GM19324 (cell line): ENCODE measurements around the gene ISOC1.

Source experiments
- ATAC-seq: cut with Tn5 transposase; IDR thresholded peaks from one replicate; pipeline ENCODE4 v1.9.1; 2021; ENCODE audit warnings: mild to moderate bottlenecking, moderate library complexity; ENCODE audit not compliant: unreplicated experiment, low FRiP score

Gene ISOC1

GRCh38 chr5:129094087-129094923 is at the start of gene ISOC1:
Gene ISOC1, plus strand, starts transcription at chr5:129094749. Its CDS starts 18 bp downstream, at chr5:129094767.
- ATAC-seq, result peak; percentile 95

DNA sequence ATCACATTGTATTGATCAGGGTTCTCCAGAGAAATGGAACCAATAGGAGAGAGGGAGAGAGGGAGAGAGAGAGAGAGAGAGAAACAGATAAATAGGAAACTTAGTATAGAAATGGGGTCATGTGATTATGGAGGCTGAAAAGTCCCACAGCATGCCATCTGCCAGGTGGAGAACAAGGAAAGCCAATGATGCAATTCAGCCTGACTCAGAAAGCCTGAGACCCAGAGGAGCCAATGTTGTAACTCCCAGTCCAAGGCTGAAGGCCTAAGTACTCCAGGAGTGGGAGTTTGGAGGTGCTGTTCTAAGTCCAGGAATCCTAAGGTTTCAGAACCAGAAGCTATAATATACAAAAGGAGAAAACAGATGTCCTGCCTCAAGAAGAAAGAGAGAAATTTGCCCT is 48.4 kb upstream of the ISOC1 start:
- no peak for ATAC-seq

DNA sequence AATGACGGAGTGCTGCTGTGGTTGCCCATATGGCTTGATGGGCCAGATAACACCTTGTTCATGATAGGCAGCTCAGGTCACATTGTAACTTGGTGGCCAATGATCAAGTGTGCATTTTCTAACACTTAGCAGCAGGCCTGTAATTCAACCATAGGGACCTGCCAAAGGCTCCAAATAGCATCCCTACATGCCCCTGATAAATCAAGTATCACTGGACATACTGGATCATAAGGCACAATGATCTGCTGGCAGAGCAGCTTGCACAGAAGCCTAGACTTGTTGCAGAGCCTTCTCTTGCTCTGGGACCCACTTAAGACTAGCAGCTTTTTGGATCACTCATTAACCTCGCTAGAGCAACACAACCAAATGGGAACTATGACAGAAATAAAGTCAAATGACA is 46.0 kb upstream of the ISOC1 start:
- ATAC-seq, result no peak

- ATAC-seq, result no peak
Observed at GRCh38 chr5:129049126-129049799, 45.3 kb upstream of the ISOC1 start.

- ATAC-seq, result no peak
Observed at GRCh38 chr5:129051283-129051682, 43.3 kb upstream of the ISOC1 start.

- no peak for ATAC-seq
Observed at GRCh38 chr5:129053438-129053837, 41.1 kb upstream of the ISOC1 start.

DNA sequence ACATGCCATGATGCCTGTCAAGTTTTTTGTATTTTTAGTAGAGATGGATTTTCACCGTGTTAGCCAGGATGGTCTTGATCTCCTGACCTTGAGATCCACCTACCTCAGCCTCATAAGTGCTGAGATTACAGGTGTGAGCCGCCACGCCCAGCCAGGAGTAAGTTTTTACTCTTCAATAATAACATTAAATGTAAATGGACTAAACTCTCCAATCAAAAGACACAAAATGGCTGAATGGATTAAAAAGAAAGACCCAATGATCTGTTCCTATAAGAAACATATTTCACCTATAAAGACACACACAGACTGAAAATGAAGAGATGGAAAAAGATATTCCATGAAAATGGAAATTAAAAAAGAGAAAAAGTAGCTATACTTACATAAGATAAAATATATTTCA is 37.2 kb upstream of the ISOC1 start:
- no peak for ATAC-seq

DNA sequence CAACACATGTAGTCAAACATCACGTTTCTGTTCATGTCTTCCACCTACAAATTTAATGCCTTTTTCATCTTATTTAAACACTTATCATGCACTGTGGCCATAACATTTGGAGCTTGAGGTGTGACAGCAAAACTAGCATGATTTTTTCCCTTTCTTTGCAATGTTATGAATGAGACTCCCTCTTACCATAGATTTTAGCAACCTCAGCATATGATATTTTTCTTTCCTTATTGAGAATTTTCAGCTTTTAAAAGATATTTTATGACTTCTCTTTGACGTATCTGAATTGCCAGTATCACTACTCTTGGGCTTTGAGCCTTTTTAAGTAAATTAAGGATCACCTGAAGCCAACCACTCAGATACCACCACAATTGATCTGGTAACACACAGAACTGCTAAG is 32.7 kb upstream of the ISOC1 start:
- ATAC-seq, result no peak

GRCh38 chr5:129063483-129064113 is 31.0 kb upstream of the ISOC1 start:
- no peak for ATAC-seq

DNA sequence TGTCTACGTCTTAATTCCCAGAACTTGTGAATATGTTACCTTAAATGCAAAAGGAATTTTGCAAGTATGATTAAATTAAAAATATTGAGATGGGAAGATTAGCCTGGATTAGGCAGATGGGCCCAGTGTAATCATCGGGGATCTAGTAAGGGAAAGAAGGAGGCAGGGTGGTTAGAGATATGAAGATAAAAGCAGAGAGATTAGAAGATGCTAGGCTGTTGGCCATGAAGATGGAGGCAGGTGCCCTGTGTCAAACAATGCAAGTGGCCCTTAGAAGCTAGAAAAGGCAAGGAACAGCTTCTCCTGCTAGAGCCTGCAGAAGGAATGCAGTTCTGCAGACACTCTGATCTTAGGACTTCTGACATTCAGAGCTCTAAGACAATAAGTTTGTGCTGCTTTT is 28.8 kb upstream of the ISOC1 start:
- ATAC-seq, result no peak

GRCh38 chr5:129067745-129068144 is 26.8 kb upstream of the ISOC1 start:
- no peak for ATAC-seq

GRCh38 chr5:129069292-129069691 is 25.3 kb upstream of the ISOC1 start:
- peak; percentile 93 for ATAC-seq

- no peak for ATAC-seq
Observed at GRCh38 chr5:129073111-129073510, 21.4 kb upstream of the ISOC1 start.

DNA sequence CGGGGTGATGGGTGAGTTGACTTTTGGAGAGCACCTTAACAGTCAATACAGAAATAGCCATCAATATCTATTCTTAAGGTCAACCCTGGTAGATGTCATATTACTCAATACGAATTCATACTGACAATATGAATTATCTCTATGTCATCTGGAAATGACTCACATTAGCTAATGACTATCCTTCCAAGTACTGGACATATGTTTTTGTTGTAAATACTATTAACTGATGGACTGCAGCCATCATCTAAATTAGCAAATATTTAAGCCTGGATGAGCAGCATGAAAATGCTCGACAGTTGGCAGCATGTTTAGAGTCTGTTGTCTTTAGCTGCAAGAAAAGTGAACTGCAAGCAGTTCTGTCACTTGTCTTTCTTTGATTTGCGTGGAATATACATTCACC is 19.6 kb upstream of the ISOC1 start:
- ATAC-seq, result no peak

DNA sequence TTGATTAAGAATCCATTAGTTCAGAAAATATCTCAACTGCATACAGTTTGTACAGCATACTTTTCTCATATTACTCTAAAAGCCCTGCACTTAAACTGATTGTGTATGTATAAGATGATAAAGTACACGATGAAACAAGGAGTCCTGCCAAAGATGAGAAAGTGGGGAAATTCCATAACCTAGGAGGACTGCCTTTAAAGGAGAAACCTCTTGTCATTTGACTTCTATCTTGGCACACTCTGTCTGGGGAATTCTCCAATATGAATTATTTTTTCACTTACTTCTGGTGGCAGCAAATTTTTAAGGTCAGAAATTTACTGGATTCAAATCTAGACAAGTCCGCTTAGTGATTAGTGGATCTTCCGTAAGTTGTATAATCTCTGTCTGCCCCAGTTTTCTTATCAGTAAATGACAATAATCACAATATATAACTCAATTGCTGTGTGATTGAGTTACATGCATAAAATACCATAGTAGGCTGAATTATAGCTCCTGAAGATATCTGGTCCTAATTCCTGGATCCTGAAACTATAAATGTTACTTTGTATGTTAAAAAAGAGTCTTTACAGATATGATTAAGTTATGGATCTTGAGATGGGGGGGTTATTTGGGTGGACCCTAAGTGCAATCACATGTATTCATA is 17.0 kb upstream of the ISOC1 start:
- ATAC-seq, result no peak

DNA sequence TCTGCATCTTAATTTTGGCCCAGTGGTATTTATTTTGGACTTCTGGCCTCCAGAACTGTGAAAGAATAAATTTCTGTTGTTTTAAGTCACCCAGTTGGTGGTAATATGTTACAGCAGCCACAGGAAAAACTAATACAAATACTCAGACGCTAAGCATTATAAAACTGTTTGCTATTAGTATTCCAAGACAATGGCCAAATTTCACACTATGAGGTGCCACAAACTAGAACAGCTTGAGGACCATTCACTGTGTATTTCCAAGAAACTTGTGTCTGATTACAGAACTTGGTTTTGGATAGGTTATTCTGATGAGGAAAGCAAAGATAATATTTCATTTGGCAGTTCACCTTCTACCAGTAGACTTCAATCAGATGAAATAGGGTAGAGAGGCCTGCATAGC is 16.3 kb upstream of the ISOC1 start:
- ATAC-seq, result no peak

DNA sequence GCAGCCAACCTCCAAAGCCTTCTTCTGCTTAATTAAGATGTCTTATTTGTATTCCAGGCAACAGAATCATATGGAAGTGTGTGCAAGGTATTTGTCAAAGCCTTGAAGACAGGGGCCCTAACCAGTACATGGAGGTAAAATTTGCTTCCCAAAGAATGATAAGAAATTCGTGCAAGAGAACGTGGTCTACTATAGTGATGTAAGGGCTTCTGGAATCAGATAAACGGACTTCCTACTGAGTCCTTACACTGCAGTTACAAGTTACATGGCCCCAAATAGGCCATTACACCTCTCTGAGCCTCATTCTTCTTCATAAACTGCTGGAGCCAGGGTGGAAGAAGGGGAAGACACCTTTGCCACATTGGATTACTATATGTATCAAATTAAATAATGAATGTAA is 15.9 kb upstream of the ISOC1 start:
- no peak for ATAC-seq

GRCh38 chr5:129079496-129079895 is 15.1 kb upstream of the ISOC1 start:
- no peak for ATAC-seq

- no peak for ATAC-seq
Observed at GRCh38 chr5:129080766-129081165, 13.8 kb upstream of the ISOC1 start.

- ATAC-seq, result no peak
Observed at GRCh38 chr5:129082225-129083136, 12.1 kb upstream of the ISOC1 start.
